GM23248 (cell line): Measurements from ENCODE around the gene DUS4L. TPM values are rescaled to one million over a fixed set of nuclear protein-coding genes. Genes with fewer than 3 reads are reported as not detected.

Experiments used
- DNase-seq: peaks from one replicate; pipeline ENCODE4 v3.0.0-alpha.2; 2015
- H2AFZ ChIP-seq: fragments of 200-600 bp; sonication (generic); 2 replicates; pipeline ENCODE4 v1.6.1; 2016; ENCODE audit warnings: antibody characterized with exemption
- H3F3A ChIP-seq: fragments of 200-600 bp; sonication (generic); 2 replicates; pipeline ENCODE4 v1.6.1; 2016; ENCODE audit warnings: mild to moderate bottlenecking, antibody characterized with exemption, mixed run types; ENCODE audit not compliant: insufficient read depth
- H3K27ac ChIP-seq: fragments of 200-600 bp; sonication (generic); 2 replicates; pipeline ENCODE4 v1.5.1; 2016; ENCODE audit warnings: mild to moderate bottlenecking
- H3K27me3 ChIP-seq: fragments of 200-600 bp; sonication (generic); replicated peaks from 2 replicates; pipeline ENCODE4 v1.6.1; 2016; ENCODE audit warnings: mild to moderate bottlenecking; ENCODE audit not compliant: insufficient read depth
- H3K36me3 ChIP-seq: fragments of 200-600 bp; sonication (generic); 2 replicates; pipeline ENCODE4 v1.6.1; 2016; ENCODE audit warnings: low read depth, mild to moderate bottlenecking
- H3K4me1 ChIP-seq: fragments of 200-600 bp; sonication (generic); 2 replicates; pipeline ENCODE4 v1.6.1; 2016; ENCODE audit warnings: mild to moderate bottlenecking; ENCODE audit not compliant: insufficient read depth
- H3K4me2 ChIP-seq: fragments of 200-600 bp; sonication (generic); one replicate; pipeline ENCODE4 v1.6.1; 2016; ENCODE audit warnings: mild to moderate bottlenecking; ENCODE audit not compliant: unreplicated experiment
- H3K4me3 ChIP-seq: fragments of 200-600 bp; sonication (generic); 2 replicates; pipeline ENCODE4 v1.5.1; 2016; ENCODE audit warnings: mild to moderate bottlenecking
- H3K79me2 ChIP-seq: fragments of 200-600 bp; sonication (generic); 2 replicates; pipeline ENCODE4 v1.6.1; 2016; ENCODE audit warnings: mild to moderate bottlenecking; ENCODE audit not compliant: insufficient read depth
- H3K9ac ChIP-seq: fragments of 200-600 bp; sonication (generic); 2 replicates; pipeline ENCODE4 v1.6.1; 2016; ENCODE audit warnings: mild to moderate bottlenecking
- H3K9me2 ChIP-seq: fragments of 200-600 bp; sonication (generic); 2 replicates; pipeline ENCODE4 v1.6.1; 2016; ENCODE audit warnings: mixed run types, mild to moderate bottlenecking, moderate library complexity; ENCODE audit not compliant: insufficient read depth
- H3K9me3 ChIP-seq: fragments of 200-600 bp; sonication (generic); one replicate; pipeline ENCODE4 v1.6.1; 2017; ENCODE audit warnings: low read depth
- H4K20me1 ChIP-seq: fragments of 200-600 bp; sonication (generic); 2 replicates; pipeline ENCODE4 v1.6.0; 2016; ENCODE audit not compliant: insufficient read depth
- EZH2 ChIP-seq: fragments of 200-600 bp; sonication (generic); IDR thresholded peaks from 2 replicates; pipeline ENCODE4 v1.6.1; 2018; ENCODE audit warnings: antibody characterized with exemption, mild to moderate bottlenecking; ENCODE audit not compliant: insufficient read depth, poor library complexity, severe bottlenecking
- EZH2phosphoT487 ChIP-seq: fragments of 200-600 bp; sonication (generic); IDR thresholded peaks from 2 replicates; pipeline ENCODE4 v1.6.1; 2018; ENCODE audit warnings: antibody characterized with exemption, moderate library complexity, mild to moderate bottlenecking, low read depth; ENCODE audit not compliant: insufficient read depth
- WGBS, 2 experiments: methylation state at CpG; one replicate each; pipeline ENCODE4 v1.1.6; 2015 to 2017; ENCODE audit warnings: low lambda C conversion rate in 2 of 2, low coverage in 1 of 2; ENCODE audit errors: missing lambda C conversion rate in 2 of 2; 5-methylcytosine and 5-hydroxymethylcytosine counted together
- in situ Hi-C: fragments of 300-500 bp; cut with MboI; formaldehyde crosslinking; loops from 2 replicates; pipeline ENCODE4 v1.15.0; 2020
- polyA plus RNA-seq: library from polyadenylated mRNA; unstranded; fragments of >200 nt; fragmentation: Nextera tagmentation; extraction: Ambion mirVana; gene quantifications from 2 replicates; pipeline ENCODE4 v1.2.1, GENCODE V29; 2016
- total RNA-seq: library from RNA; depleted of rRNA; stranded (reverse); fragments of >200 nt; shearing (Covaris generic); gene quantifications from 2 replicates; pipeline ENCODE4 v1.2.3, GENCODE V29; 2014

DUS4L gene
- total and polyA plus RNA-seq, 2 experiments from 2014 or later: 4.2 to 7.6 TPM

- Histone ChIP-seq H3K79me2 (peaks cover 40% of the 10 kb centered on the region), H3K36me3 (peaks cover 13% of the 10 kb centered on the region), H3K9ac (no peak overlapping the region), H2AFZ (no peak overlapping the region), H3K27ac (no peak overlapping the region), H3K27me3 (no peaks in the 10 kb centered on the region), H3K4me3 (no peak overlapping the region), H3K9me2 (no peaks in the 10 kb centered on the region), H3K4me1 (no peaks in the 10 kb centered on the region), H3F3A (no peaks in the 10 kb centered on the region), H4K20me1 (no peaks in the 10 kb centered on the region), H3K4me2 (no peak overlapping the region), H3K9me3 (no peaks in the 10 kb centered on the region)
- TF ChIP-seq EZH2 (no peak), EZH2phosphoT487 (no peak)
- DNase-seq: no peak
- WGBS, 2 experiments: 92% methylated on average over 4 of the region's 4 CpGs
- in situ Hi-C loops: no loop called here
These were observed 18.8 kb upstream of the DUS4L start for GRCh38 chr7:107544848-107545591.

GRCh38 chr7:107551936-107552335 lies 11.8 kb upstream of the DUS4L start:
- peaks cover 41% of the 10 kb centered on the region for H3K79me2 ChIP-seq
- H4K20me1 ChIP-seq: no peaks in the 10 kb centered on the region
- H3K9me2 ChIP-seq: no peaks in the 10 kb centered on the region
- no peak overlapping the region for H3K4me2 ChIP-seq
- no peak overlapping the region for H3K9ac ChIP-seq
- no peaks in the 10 kb centered on the region for H3K9me3 ChIP-seq
- 63 to 70% methylated on average over 1 of the region's 1 CpG for WGBS, 2 experiments
- in situ Hi-C loops: no loop called here
- no peak overlapping the region for H3K4me3 ChIP-seq
- peaks cover 17% of the 10 kb centered on the region for H3K36me3 ChIP-seq
- peak; percentile 12 for DNase-seq
- no peaks in the 10 kb centered on the region for H3F3A ChIP-seq
- H2AFZ ChIP-seq: no peak overlapping the region
- H3K4me1 ChIP-seq: no peaks in the 10 kb centered on the region
- no peaks in the 10 kb centered on the region for H3K27me3 ChIP-seq
- H3K27ac ChIP-seq: no peak overlapping the region
- no peak for TF ChIP-seq EZH2
- no peak for TF ChIP-seq EZH2phosphoT487

GRCh38 chr7:107555893-107556292 lies 7.9 kb upstream of the DUS4L start:
- H3K4me1 ChIP-seq: peaks cover 15% of the 10 kb centered on the region
- H3K9ac ChIP-seq: no peak overlapping the region
- WGBS, 2 experiments: 94 to 96% methylated on average over 3 of the region's 3 CpGs
- H3K36me3 ChIP-seq: peaks cover 25% of the 10 kb centered on the region
- in situ Hi-C loops: no loop called here
- no peaks in the 10 kb centered on the region for H3K27me3 ChIP-seq
- no peaks in the 10 kb centered on the region for H3K9me3 ChIP-seq
- H3K9me2 ChIP-seq: no peaks in the 10 kb centered on the region
- no peaks in the 10 kb centered on the region for H4K20me1 ChIP-seq
- no peak for DNase-seq
- H3K27ac ChIP-seq: no peak overlapping the region
- no peak for TF ChIP-seq EZH2phosphoT487
- TF ChIP-seq EZH2: no peak
- no peak overlapping the region for H2AFZ ChIP-seq
- peaks cover 18% of the 10 kb centered on the region for H3F3A ChIP-seq
- H3K79me2 ChIP-seq: peaks cover 64% of the 10 kb centered on the region
- no peak overlapping the region for H3K4me3 ChIP-seq
- H3K4me2 ChIP-seq: no peak overlapping the region

GRCh38 chr7:107559864-107560263 lies 3.9 kb upstream of the DUS4L start:
- Histone ChIP-seq H3K79me2 (peaks cover 67% of the 10 kb centered on the region), H3K9me2 (no peaks in the 10 kb centered on the region), H4K20me1 (no peaks in the 10 kb centered on the region), H3K4me3 (no peak overlapping the region), H3K9ac (no peak overlapping the region), H2AFZ (no peak overlapping the region), H3K27ac (peak overlapping the region; percentile 45), H3F3A (peaks cover 24% of the 10 kb centered on the region), H3K4me2 (no peak overlapping the region), H3K27me3 (no peaks in the 10 kb centered on the region), H3K4me1 (peaks cover 29% of the 10 kb centered on the region), H3K36me3 (peaks cover 8% of the 10 kb centered on the region; the same call in 1 of the 2 replicates), H3K9me3 (no peaks in the 10 kb centered on the region)
- 30 to 40% methylated on average over 2 of the region's 2 CpGs for WGBS, 2 experiments
- peak; percentile 73 for DNase-seq
- TF ChIP-seq EZH2: no peak
- no peak for TF ChIP-seq EZH2phosphoT487
- in situ Hi-C loops: no loop called here
